Neural progenitor cell (in vitro differentiated cells): ENCODE data around the gene SESN2. TPM values are rescaled to one million over a fixed set of nuclear protein-coding genes. Genes with fewer than 3 reads are reported as not detected.

Experiments used
- DNase-seq: peaks from one replicate; pipeline ENCODE4 v3.0.0-alpha.2; 2016; ENCODE audit warnings: low spot score
- H2AFZ ChIP-seq: fragments of 200-600 bp; sonication (generic); replicated peaks from 2 replicates; pipeline ENCODE4 v1.6.1; 2016; ENCODE audit warnings: antibody characterized with exemption
- H3F3A ChIP-seq: fragments of 200-600 bp; sonication (generic); 2 replicates; pipeline ENCODE4 v1.6.1; 2016; ENCODE audit warnings: antibody characterized with exemption, low read depth
- H3K27ac ChIP-seq: fragments of 200-600 bp; sonication (generic); 2 replicates; pipeline ENCODE4 v1.5.1; 2016; ENCODE audit warnings: mild to moderate bottlenecking
- H3K27me3 ChIP-seq: fragments of 200-600 bp; sonication (generic); 2 replicates; pipeline ENCODE4 v1.6.1; 2016; ENCODE audit warnings: mild to moderate bottlenecking, moderate library complexity
- H3K36me3 ChIP-seq: fragments of 200-600 bp; sonication (generic); 2 replicates; pipeline ENCODE4 v1.5.1; 2016
- H3K4me1 ChIP-seq: fragments of 200-600 bp; sonication (generic); 2 replicates; pipeline ENCODE4 v1.6.1; 2016; ENCODE audit warnings: mixed run types
- H3K4me2 ChIP-seq: fragments of 200-600 bp; sonication (generic); 2 replicates; pipeline ENCODE4 v1.6.1; 2016
- H3K4me3 ChIP-seq: fragments of 200-600 bp; sonication (generic); 2 replicates; pipeline ENCODE4 v1.5.1; 2016
- H3K79me2 ChIP-seq: fragments of 200-600 bp; sonication (generic); 2 replicates; pipeline ENCODE4 v1.6.1; 2016; ENCODE audit warnings: low read depth
- H3K9ac ChIP-seq: fragments of 200-600 bp; sonication (generic); 2 replicates; pipeline ENCODE4 v1.6.1; 2016
- H3K9me3 ChIP-seq: fragments of 200-600 bp; sonication (generic); 2 replicates; pipeline ENCODE4 v1.5.1; 2016; ENCODE audit warnings: low read depth
- H4K20me1 ChIP-seq: fragments of 200-600 bp; sonication (generic); 2 replicates; pipeline ENCODE4 v1.6.1; 2016; ENCODE audit warnings: low read depth
- H3K27ac Mint-ChIP-seq: 3 replicates; pipeline ENCODE4 v1.8.0; 2021; ENCODE audit warnings: mixed read lengths
- H3K27me3 Mint-ChIP-seq: 2 replicates; pipeline ENCODE4 v1.8.0; 2022; ENCODE audit warnings: low read depth, mild to moderate bottlenecking, inconsistent platforms, moderate library complexity, mixed read lengths; ENCODE audit not compliant: insufficient read depth
- H3K36me3 Mint-ChIP-seq: 3 replicates; pipeline ENCODE4 v1.8.0; 2021; ENCODE audit warnings: mixed read lengths
- H3K4me1 Mint-ChIP-seq: 3 replicates; pipeline ENCODE4 v1.8.0; 2021; ENCODE audit warnings: mixed read lengths
- H3K4me3 Mint-ChIP-seq: 3 replicates; pipeline ENCODE4 v1.8.0; 2021; ENCODE audit warnings: mild to moderate bottlenecking, moderate library complexity, mixed read lengths
- H3K9me3 Mint-ChIP-seq: 3 replicates; pipeline ENCODE4 v1.8.0; 2020; ENCODE audit warnings: mixed read lengths
- EZH2 ChIP-seq: fragments of 200-600 bp; sonication (generic); IDR thresholded peaks from 2 replicates; pipeline ENCODE4 v1.6.1; 2017; ENCODE audit warnings: antibody characterized with exemption, mild to moderate bottlenecking, moderate library complexity
- EZH2phosphoT487 ChIP-seq: fragments of 200-600 bp; sonication (generic); IDR thresholded peaks from 2 replicates; pipeline ENCODE4 v1.6.1; 2017; ENCODE audit warnings: antibody characterized with exemption
- total RNA-seq: library from RNA; depleted of rRNA; stranded (reverse); fragments of >200 nt; gene quantifications from 2 replicates; pipeline ENCODE4 v1.2.3, GENCODE V29; 2015; ENCODE audit warnings: low replicate concordance
- TF ChIP-seq, protein P1 (sequence below): fragments of 200-600 bp; sonication (generic); IDR thresholded peaks from 2 replicates; pipeline ENCODE4 v1.5.1; 2017; ENCODE audit warnings: antibody characterized with exemption, mild to moderate bottlenecking

SESN2 gene
- total RNA-seq, 1 donor from 2014 or later, result 7.6 TPM

- Histone ChIP-seq H3K4me3 (no peak overlapping the region), H3K4me2 (no peak overlapping the region), H2AFZ (no peak overlapping the region), H3K27me3 (no peaks in the 10 kb centered on the region), H3K36me3 (no peaks in the 10 kb centered on the region), H3F3A (peaks cover under 1% of the 10 kb centered on the region), H3K4me1 (no peaks in the 10 kb centered on the region), H3K9me3 (no peaks in the 10 kb centered on the region), H3K9ac (no peak overlapping the region), H4K20me1 (no peaks in the 10 kb centered on the region), H3K79me2 (no peaks in the 10 kb centered on the region), H3K27ac (no peak overlapping the region)
- no peaks in the 10 kb centered on the region for H3K9me3 Mint-ChIP-seq
- TF ChIP-seq EZH2 (no peak), EZH2phosphoT487 (no peak)
- TF ChIP-seq, protein P1, sequence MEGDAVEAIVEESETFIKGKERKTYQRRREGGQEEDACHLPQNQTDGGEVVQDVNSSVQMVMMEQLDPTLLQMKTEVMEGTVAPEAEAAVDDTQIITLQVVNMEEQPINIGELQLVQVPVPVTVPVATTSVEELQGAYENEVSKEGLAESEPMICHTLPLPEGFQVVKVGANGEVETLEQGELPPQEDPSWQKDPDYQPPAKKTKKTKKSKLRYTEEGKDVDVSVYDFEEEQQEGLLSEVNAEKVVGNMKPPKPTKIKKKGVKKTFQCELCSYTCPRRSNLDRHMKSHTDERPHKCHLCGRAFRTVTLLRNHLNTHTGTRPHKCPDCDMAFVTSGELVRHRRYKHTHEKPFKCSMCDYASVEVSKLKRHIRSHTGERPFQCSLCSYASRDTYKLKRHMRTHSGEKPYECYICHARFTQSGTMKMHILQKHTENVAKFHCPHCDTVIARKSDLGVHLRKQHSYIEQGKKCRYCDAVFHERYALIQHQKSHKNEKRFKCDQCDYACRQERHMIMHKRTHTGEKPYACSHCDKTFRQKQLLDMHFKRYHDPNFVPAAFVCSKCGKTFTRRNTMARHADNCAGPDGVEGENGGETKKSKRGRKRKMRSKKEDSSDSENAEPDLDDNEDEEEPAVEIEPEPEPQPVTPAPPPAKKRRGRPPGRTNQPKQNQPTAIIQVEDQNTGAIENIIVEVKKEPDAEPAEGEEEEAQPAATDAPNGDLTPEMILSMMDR, result no peak
- H3K4me1 Mint-ChIP-seq, result no peaks in the 10 kb centered on the region
- H3K27me3 Mint-ChIP-seq, result peaks cover 6% of the 10 kb centered on the region
- no peaks in the 10 kb centered on the region for H3K36me3 Mint-ChIP-seq
- no peak overlapping the region for H3K27ac Mint-ChIP-seq
- H3K4me3 Mint-ChIP-seq, result no peak overlapping the region
- DNase-seq, result no peak
These were observed 62.9 kb downstream of the SESN2 start for GRCh38 chr1:28322194-28322593.

- H3K27ac Mint-ChIP-seq, result no peak overlapping the region
- H3K4me1 Mint-ChIP-seq, result peaks cover 2% of the 10 kb centered on the region
- TF ChIP-seq EZH2phosphoT487 (no peak), EZH2 (no peak)
- TF ChIP-seq, protein P1, result no peak
- no peak overlapping the region for H2AFZ ChIP-seq
- H3K27me3 ChIP-seq, result no peaks in the 10 kb centered on the region
- peaks cover 10% of the 10 kb centered on the region for H3F3A ChIP-seq
- H3K79me2 ChIP-seq, result no peaks in the 10 kb centered on the region
- H3K27me3 Mint-ChIP-seq, result peaks cover 7% of the 10 kb centered on the region
- H3K4me3 Mint-ChIP-seq, result no peak overlapping the region
- H3K36me3 ChIP-seq, result no peaks in the 10 kb centered on the region
- no peaks in the 10 kb centered on the region for H3K36me3 Mint-ChIP-seq
- H3K9ac ChIP-seq, result no peak overlapping the region
- H3K27ac ChIP-seq, result no peak overlapping the region
- H3K4me2 ChIP-seq, result no peak overlapping the region
- no peaks in the 10 kb centered on the region for H3K9me3 Mint-ChIP-seq
- DNase-seq, result no peak
- H3K4me3 ChIP-seq, result no peak overlapping the region
- H3K4me1 ChIP-seq, result no peaks in the 10 kb centered on the region
- H4K20me1 ChIP-seq, result no peaks in the 10 kb centered on the region
- H3K9me3 ChIP-seq, result no peaks in the 10 kb centered on the region
These were observed 64.4 kb downstream of the SESN2 start for GRCh38 chr1:28323720-28324119.

DNA sequence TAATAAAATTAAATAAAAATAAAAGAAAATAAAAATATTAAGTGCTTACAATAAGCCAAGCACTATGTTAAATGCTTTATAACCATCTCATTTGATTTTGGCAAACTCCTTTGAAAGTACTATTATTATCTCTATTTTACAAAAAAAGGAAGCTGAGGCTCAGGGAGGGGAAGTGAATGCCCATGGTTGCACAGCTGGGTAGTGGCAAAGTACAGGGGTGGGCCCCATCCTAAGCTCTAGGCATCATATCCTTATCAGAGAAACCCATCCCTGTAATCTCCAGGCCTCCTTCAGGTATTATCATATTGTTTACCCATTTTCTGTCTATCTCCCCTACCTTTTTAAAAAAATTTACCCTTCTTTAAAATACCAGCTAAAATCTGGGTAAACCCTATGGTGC is 67.2 kb downstream of the SESN2 start:
- no peaks in the 10 kb centered on the region for H3K27me3 ChIP-seq
- H3K27ac ChIP-seq, result no peak overlapping the region
- Mint-ChIP-seq H3K27ac (no peak overlapping the region), H3K27me3 (peaks cover 10% of the 10 kb centered on the region), H3K4me1 (peaks cover 14% of the 10 kb centered on the region), H3K36me3 (no peaks in the 10 kb centered on the region), H3K4me3 (no peak overlapping the region), H3K9me3 (no peaks in the 10 kb centered on the region)
- peaks cover 5% of the 10 kb centered on the region for H3K4me1 ChIP-seq
- TF ChIP-seq EZH2 (no peak), EZH2phosphoT487 (no peak)
- TF ChIP-seq, protein P1, result no peak
- peaks cover 15% of the 10 kb centered on the region for H3K79me2 ChIP-seq
- no peak overlapping the region for H3K9ac ChIP-seq
- no peak overlapping the region for H3K4me3 ChIP-seq
- no peaks in the 10 kb centered on the region for H3K9me3 ChIP-seq
- DNase-seq, result no peak
- H4K20me1 ChIP-seq, result no peaks in the 10 kb centered on the region
- H2AFZ ChIP-seq, result no peak overlapping the region
- peaks cover 10% of the 10 kb centered on the region for H3F3A ChIP-seq
- no peaks in the 10 kb centered on the region for H3K36me3 ChIP-seq
- H3K4me2 ChIP-seq, result no peak overlapping the region
